ENCODE measurements around the gene MEP1B.
"Not testable (repeated sequence)": the region's sequence is repeated elsewhere in the genome, so short reads cannot be mapped to it uniquely, and the experiment has no call there.

MEP1B gene

DNA sequence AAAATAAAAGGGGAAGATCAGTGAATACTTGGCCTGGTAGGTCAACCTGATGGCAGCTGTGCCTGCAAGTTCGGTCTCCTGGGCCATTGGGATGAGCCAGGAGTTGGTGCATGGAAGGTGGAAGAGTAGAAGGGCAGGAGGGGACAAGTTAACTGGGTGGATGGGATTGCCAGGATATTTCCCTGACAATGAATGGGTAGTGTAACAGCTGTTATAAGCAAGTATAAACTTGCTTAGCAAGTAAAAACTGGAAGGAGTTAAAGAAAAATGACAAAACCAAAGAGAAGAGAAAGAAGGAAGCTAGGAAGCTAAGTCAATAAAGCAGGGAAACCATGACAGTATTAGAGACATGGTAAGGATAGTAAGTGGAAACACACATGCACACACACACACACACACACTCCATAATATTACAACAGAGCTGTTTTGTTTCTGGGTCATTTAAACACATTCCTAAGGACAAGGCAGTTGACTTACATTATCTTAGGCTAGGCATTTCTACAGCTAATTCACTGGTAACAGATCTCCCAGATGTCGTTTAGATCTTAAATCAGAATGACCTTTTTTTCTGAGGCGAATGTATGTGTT is 29.7 kb downstream of the MEP1B start:
- Histone ChIP-seq H3K4me2 (ENCODE audit: low read depth, low read length, poor library complexity, severe bottlenecking) (no peak overlapping the region), H3K27me3 (ENCODE audit: low read length) (no peaks in the 10 kb centered on the region), H3K9me2 (replicated peaks; ENCODE audit: insufficient read depth, low read length) (no peaks in the 10 kb centered on the region), H3K4me3 (ENCODE audit: insufficient read depth, low read length, poor library complexity, severe bottlenecking) (no peak overlapping the region), H3K79me2 (ENCODE audit: insufficient read depth, low read length) (no peaks in the 10 kb centered on the region), H3K9ac (ENCODE audit: low read length) (no peak overlapping the region), H3F3A (ENCODE audit: insufficient read depth) (no peaks in the 10 kb centered on the region), H3K9me3 (ENCODE audit: insufficient read depth, low read length) (no peaks in the 10 kb centered on the region), H3K36me3 (ENCODE audit: low read length) (no peaks in the 10 kb centered on the region), H2AFZ (ENCODE audit: low read depth, low read length, severe bottlenecking) (no peak overlapping the region), H3K27ac (ENCODE audit: low read depth, low read length) (no peak overlapping the region), H4K20me1 (ENCODE audit: low read depth, low read length) (no peaks in the 10 kb centered on the region)
- no peak for TF ChIP-seq EZH2phosphoT487 (conservative IDR thresholded peaks at IDR 0.05; ENCODE audit: low read length)
- TF ChIP-seq, protein P1, sequence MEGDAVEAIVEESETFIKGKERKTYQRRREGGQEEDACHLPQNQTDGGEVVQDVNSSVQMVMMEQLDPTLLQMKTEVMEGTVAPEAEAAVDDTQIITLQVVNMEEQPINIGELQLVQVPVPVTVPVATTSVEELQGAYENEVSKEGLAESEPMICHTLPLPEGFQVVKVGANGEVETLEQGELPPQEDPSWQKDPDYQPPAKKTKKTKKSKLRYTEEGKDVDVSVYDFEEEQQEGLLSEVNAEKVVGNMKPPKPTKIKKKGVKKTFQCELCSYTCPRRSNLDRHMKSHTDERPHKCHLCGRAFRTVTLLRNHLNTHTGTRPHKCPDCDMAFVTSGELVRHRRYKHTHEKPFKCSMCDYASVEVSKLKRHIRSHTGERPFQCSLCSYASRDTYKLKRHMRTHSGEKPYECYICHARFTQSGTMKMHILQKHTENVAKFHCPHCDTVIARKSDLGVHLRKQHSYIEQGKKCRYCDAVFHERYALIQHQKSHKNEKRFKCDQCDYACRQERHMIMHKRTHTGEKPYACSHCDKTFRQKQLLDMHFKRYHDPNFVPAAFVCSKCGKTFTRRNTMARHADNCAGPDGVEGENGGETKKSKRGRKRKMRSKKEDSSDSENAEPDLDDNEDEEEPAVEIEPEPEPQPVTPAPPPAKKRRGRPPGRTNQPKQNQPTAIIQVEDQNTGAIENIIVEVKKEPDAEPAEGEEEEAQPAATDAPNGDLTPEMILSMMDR (IDR thresholded peaks at IDR 0.05; ENCODE audit: insufficient read depth, low read length, poor library complexity, severe bottlenecking): no peak

DNA sequence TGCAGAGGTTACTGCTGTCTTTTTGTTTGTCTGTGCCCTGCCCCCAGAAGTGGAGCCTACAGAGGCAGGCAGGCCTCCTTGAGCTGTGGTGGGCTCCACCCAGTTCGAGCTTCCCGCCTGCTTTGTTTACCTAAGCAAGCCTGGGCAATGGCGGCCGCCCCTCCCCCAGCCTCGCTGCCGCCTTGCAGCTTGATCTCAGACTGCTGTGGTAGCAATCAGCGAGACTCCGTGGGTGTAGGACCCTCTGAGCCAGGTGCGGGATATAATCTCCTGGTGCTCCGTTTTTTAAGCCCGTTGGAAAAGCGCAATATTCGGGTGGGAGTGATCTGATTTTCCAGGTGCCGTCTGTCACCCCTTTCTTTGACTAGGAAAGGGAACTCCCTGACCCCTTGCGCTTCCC is 43.5 kb downstream of the MEP1B start:
- H4K20me1 ChIP-seq (ENCODE audit: low read depth, low read length); H3K4me3 ChIP-seq (ENCODE audit: insufficient read depth, low read length, poor library complexity, severe bottlenecking); H3K4me2 ChIP-seq (ENCODE audit: low read depth, low read length, poor library complexity, severe bottlenecking); H2AFZ ChIP-seq (ENCODE audit: low read depth, low read length, severe bottlenecking); H3K27me3 ChIP-seq (ENCODE audit: low read length); H3K9me2 ChIP-seq (replicated peaks; ENCODE audit: insufficient read depth, low read length); H3F3A ChIP-seq (ENCODE audit: insufficient read depth); H3K36me3 ChIP-seq (ENCODE audit: low read length); H3K9me3 ChIP-seq (ENCODE audit: insufficient read depth, low read length); H3K27ac ChIP-seq (ENCODE audit: low read depth, low read length); H3K9ac ChIP-seq (ENCODE audit: low read length); H3K79me2 ChIP-seq (ENCODE audit: insufficient read depth, low read length): not testable (repeated sequence)

DNA sequence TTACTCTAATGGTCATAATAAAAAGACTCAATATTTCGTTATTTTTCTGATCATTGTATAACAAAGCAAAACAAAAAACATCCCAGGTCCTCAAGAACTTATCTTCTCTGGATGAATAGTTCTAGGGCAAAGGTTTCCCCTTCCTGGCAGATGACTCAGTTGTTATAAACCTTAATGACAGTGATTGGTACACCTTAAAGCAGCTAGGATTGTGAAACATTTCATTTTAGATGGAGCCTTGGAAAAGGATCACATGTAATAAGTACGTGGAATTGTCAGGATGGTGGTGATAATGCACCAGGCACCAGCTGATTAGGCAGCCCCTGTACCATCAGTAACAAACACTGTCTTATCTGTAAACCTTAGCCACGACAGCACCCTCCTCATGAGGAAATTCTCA is 47.2 kb downstream of the MEP1B start:
- TF ChIP-seq, protein P1 (IDR thresholded peaks at IDR 0.05; ENCODE audit: insufficient read depth, low read length, poor library complexity, severe bottlenecking): no peak
- TF ChIP-seq EZH2phosphoT487 (conservative IDR thresholded peaks at IDR 0.05; ENCODE audit: low read length): no peak
- H3K4me3 ChIP-seq (ENCODE audit: insufficient read depth, low read length, poor library complexity, severe bottlenecking): no peak overlapping the region
- no peaks in the 10 kb centered on the region for H4K20me1 ChIP-seq (ENCODE audit: low read depth, low read length)
- no peak overlapping the region for H3K4me2 ChIP-seq (ENCODE audit: low read depth, low read length, poor library complexity, severe bottlenecking)
- no peaks in the 10 kb centered on the region for H3K79me2 ChIP-seq (ENCODE audit: insufficient read depth, low read length)
- no peaks in the 10 kb centered on the region for H3F3A ChIP-seq (ENCODE audit: insufficient read depth)
- H3K9me2 ChIP-seq (replicated peaks; ENCODE audit: insufficient read depth, low read length): no peaks in the 10 kb centered on the region
- no peak overlapping the region for H3K27ac ChIP-seq (ENCODE audit: low read depth, low read length)
- no peaks in the 10 kb centered on the region for H3K9me3 ChIP-seq (ENCODE audit: insufficient read depth, low read length)
- no peaks in the 10 kb centered on the region for H3K36me3 ChIP-seq (ENCODE audit: low read length)
- H2AFZ ChIP-seq (ENCODE audit: low read depth, low read length, severe bottlenecking): no peak overlapping the region
- no peaks in the 10 kb centered on the region for H3K27me3 ChIP-seq (ENCODE audit: low read length)
- no peak overlapping the region for H3K9ac ChIP-seq (ENCODE audit: low read length)

GRCh38 chr18:32238635-32239268 is 48.9 kb downstream of the MEP1B start:
- Histone ChIP-seq H3K27ac (ENCODE audit: low read depth, low read length) (no peak overlapping the region), H3K9me2 (replicated peaks; ENCODE audit: insufficient read depth, low read length) (no peaks in the 10 kb centered on the region), H3K9ac (ENCODE audit: low read length) (no peak overlapping the region), H3K79me2 (ENCODE audit: insufficient read depth, low read length) (no peaks in the 10 kb centered on the region), H3K27me3 (ENCODE audit: low read length) (no peaks in the 10 kb centered on the region), H2AFZ (ENCODE audit: low read depth, low read length, severe bottlenecking) (no peak overlapping the region), H3K9me3 (ENCODE audit: insufficient read depth, low read length) (no peaks in the 10 kb centered on the region), H3K36me3 (ENCODE audit: low read length) (no peaks in the 10 kb centered on the region), H4K20me1 (ENCODE audit: low read depth, low read length) (no peaks in the 10 kb centered on the region), H3K4me3 (ENCODE audit: insufficient read depth, low read length, poor library complexity, severe bottlenecking) (no peak overlapping the region), H3F3A (ENCODE audit: insufficient read depth) (no peaks in the 10 kb centered on the region), H3K4me2 (ENCODE audit: low read depth, low read length, poor library complexity, severe bottlenecking) (no peak overlapping the region)
- TF ChIP-seq, protein P1 (IDR thresholded peaks at IDR 0.05; ENCODE audit: insufficient read depth, low read length, poor library complexity, severe bottlenecking): no peak
- TF ChIP-seq EZH2phosphoT487 (conservative IDR thresholded peaks at IDR 0.05; ENCODE audit: low read length): no peak
